GM12878 (cell line): ENCODE results near the gene ACKR2. TPM values are rescaled to one million over a fixed set of nuclear protein-coding genes. Genes with fewer than 3 reads are reported as not detected.
"Not testable (repeated sequence)": the region's sequence is repeated elsewhere in the genome, so short reads cannot be mapped to it uniquely, and the experiment has no call there.

Experiments used
- ATAC-seq: fragments of 200-7000 bp; cut with Tn5 transposase; 3 replicates; pipeline ENCODE4 v1.9.1; 2020; ENCODE audit warnings: mild to moderate bottlenecking, moderate library complexity
- BruUV-seq: library from RNA; stranded (reverse); fragments of 400-500 nt; replicated peaks from 2 replicates; lab custom pipeline; 2021; lab: Mats Ljungman, UMichigan
- CTCF ChIA-PET: fragments of 300-600 bp; sonication (Branson Sonifier 250); formaldehyde crosslinking; extraction: SDS; loops from one replicate; lab custom pipeline; 2021; ENCODE audit warnings: inconsistent platforms; lab: Yijun Ruan, JAX
- POLR2A ChIA-PET: fragments of 350-600 bp; formaldehyde crosslinking; extraction: SDS; loops from one replicate; lab custom pipeline; 2021; ENCODE audit warnings: inconsistent platforms; lab: Charles Lee
- RAD21 ChIA-PET: fragments of 300-600 bp; sonication (Branson Sonifier 250); formaldehyde crosslinking; loops from one replicate; lab custom pipeline; 2023; ENCODE audit warnings: antibody characterized with exemption; ENCODE audit not compliant: unreplicated experiment; lab: Charles Lee
- SMC1A ChIA-PET: fragments of 300-600 bp; sonication (Branson Sonifier 250); formaldehyde crosslinking; loops from one replicate; lab custom pipeline; 2023; ENCODE audit not compliant: unreplicated experiment, uncharacterized antibody; lab: Charles Lee
- DNase-seq: peaks from one replicate; pipeline ENCODE4 v3.0.0-alpha.2; 2011; ENCODE audit warnings: low read depth, low spot score
- FAIRE-seq: peaks from 3 replicates; lab custom pipeline; 2011; peaks lifted over from hg19 to GRCh38; lab: Jason Lieb, UNC
- H2AFZ ChIP-seq: 2 replicates; pipeline ENCODE4 v1.6.0; 2011; ENCODE audit warnings: low read depth, low read length, control low read depth; ENCODE audit not compliant: control insufficient read depth
- H3K27ac ChIP-seq: 2 replicates; pipeline ENCODE4 v1.5.1; 2011; ENCODE audit warnings: control low read depth; ENCODE audit not compliant: control insufficient read depth, insufficient read depth
- H3K27me3 ChIP-seq, 2 experiments: replicated peaks in 1 of 2; 2 replicates each; pipeline versions ENCODE4 v1.6.0 to v1.6.1; 2011; ENCODE audit warnings: low read length in 1 of 2; ENCODE audit not compliant: control insufficient read depth in 2 of 2, insufficient read depth in 2 of 2
- H3K36me3 ChIP-seq, 2 experiments: 2 replicates each; pipeline ENCODE4 v1.5.1; 2011; ENCODE audit warnings: low read length in 1 of 2; ENCODE audit not compliant: control insufficient read depth in 2 of 2, insufficient read depth in 2 of 2
- H3K4me1 ChIP-seq: 2 replicates; pipeline ENCODE4 v1.6.1; 2011; ENCODE audit warnings: mild to moderate bottlenecking, low read length, moderate library complexity, mixed read lengths; ENCODE audit not compliant: control insufficient read depth, insufficient read depth
- H3K4me2 ChIP-seq: 2 replicates; pipeline ENCODE4 v1.6.0; 2011; ENCODE audit warnings: control low read depth; ENCODE audit not compliant: control insufficient read depth, insufficient read depth
- H3K4me3 ChIP-seq: fragments of 200-600 bp; sonication (generic); 2 replicates; pipeline ENCODE4 v1.5.1; 2016
- H3K79me2 ChIP-seq: 2 replicates; pipeline ENCODE4 v1.6.0; 2011; ENCODE audit warnings: low read length; ENCODE audit not compliant: control insufficient read depth, insufficient read depth
- H3K9ac ChIP-seq: 2 replicates; pipeline ENCODE4 v1.8.0; 2011; ENCODE audit warnings: low read length, control low read depth, mixed read lengths; ENCODE audit not compliant: control insufficient read depth, insufficient read depth
- H3K9me3 ChIP-seq: replicated peaks from 3 replicates; pipeline ENCODE4 v1.5.1; 2011; ENCODE audit warnings: mild to moderate bottlenecking, low read length; ENCODE audit not compliant: control insufficient read depth, insufficient read depth
- H4K20me1 ChIP-seq: 2 replicates; pipeline ENCODE4 v1.6.0; 2011; ENCODE audit not compliant: control insufficient read depth, insufficient read depth
- RUNX3 ChIP-seq: IDR thresholded peaks from 2 replicates; pipeline ENCODE4 v1.6.1; 2012; ENCODE audit warnings: low read length, inconsistent platforms
- SPI1 ChIP-seq: IDR thresholded peaks from 2 replicates; pipeline ENCODE4 v1.6.1; 2011; ENCODE audit warnings: low read depth, mild to moderate bottlenecking, low read length, moderate library complexity, borderline replicate concordance; ENCODE audit not compliant: insufficient read depth
- WGBS: methylation state at CpG from one replicate; pipeline ENCODE4 v1.1.6; 2016; ENCODE audit warnings: low lambda C conversion rate; ENCODE audit not compliant: insufficient replicate concordance, insufficient coverage; ENCODE audit errors: missing lambda C conversion rate; 5-methylcytosine and 5-hydroxymethylcytosine counted together
- in situ Hi-C: fragments of 300-500 bp; cut with MboI; formaldehyde crosslinking; loops from 9 replicates; pipeline ENCODE4 v1.14.3; 2018; ENCODE audit warnings: mixed read lengths
- intact Hi-C: fragments of 100-400 bp; cut with micrococcal nuclease; formaldehyde crosslinking; loops from one replicate; pipeline ENCODE4 v1.14.2; 2022; ENCODE audit not compliant: unreplicated experiment
- polyA plus RNA-seq, 11 experiments: library from polyadenylated mRNA; depleted of rRNA in 4 of 11; unstranded in 6 of 11; stranded (reverse) in 5 of 11; fragments of >200 nt; fragmentation: Nextera tagmentation in 4 of 11; fragmentation: Illumina TruSeq in 1 of 11; extraction: Ambion mirVana in 4 of 11; extraction: Trizol in 1 of 11; gene quantifications; 1 replicate in 1 of 11; 2 replicates in 10 of 11; pipeline versions ENCODE4 v1.2.1 to v1.2.3, GENCODE V29; 2011 to 2016; ENCODE audit warnings: inconsistent platforms in 2 of 11, missing spikeins in 2 of 11, low read depth in 1 of 11
- total RNA-seq, 4 experiments: library from RNA; depleted of rRNA in 3 of 4; stranded (reverse); fragments of >200 nt in 3 of 4; fragmentation: Illumina TruSeq in 1 of 4; extraction: Trizol in 1 of 4; gene quantifications; 2 replicates each; pipeline versions ENCODE4 v1.2.1 to v1.2.3, GENCODE V29; 2013 to 2021
- TF ChIP-seq, protein P1 (sequence below): fragments of 450-650 bp; IDR thresholded peaks from 2 replicates; pipeline ENCODE4 v1.6.1; 2017; ENCODE audit warnings: mild to moderate bottlenecking, moderate library complexity

The ACKR2 gene
- total and polyA plus RNA-seq, 10 of the 15 experiments (the other 5 are each of a cell fraction or from before 2014, with no cell fraction given) = 0.05 to 0.91 (median 0.23) TPM; not detected in 2

DNA sequence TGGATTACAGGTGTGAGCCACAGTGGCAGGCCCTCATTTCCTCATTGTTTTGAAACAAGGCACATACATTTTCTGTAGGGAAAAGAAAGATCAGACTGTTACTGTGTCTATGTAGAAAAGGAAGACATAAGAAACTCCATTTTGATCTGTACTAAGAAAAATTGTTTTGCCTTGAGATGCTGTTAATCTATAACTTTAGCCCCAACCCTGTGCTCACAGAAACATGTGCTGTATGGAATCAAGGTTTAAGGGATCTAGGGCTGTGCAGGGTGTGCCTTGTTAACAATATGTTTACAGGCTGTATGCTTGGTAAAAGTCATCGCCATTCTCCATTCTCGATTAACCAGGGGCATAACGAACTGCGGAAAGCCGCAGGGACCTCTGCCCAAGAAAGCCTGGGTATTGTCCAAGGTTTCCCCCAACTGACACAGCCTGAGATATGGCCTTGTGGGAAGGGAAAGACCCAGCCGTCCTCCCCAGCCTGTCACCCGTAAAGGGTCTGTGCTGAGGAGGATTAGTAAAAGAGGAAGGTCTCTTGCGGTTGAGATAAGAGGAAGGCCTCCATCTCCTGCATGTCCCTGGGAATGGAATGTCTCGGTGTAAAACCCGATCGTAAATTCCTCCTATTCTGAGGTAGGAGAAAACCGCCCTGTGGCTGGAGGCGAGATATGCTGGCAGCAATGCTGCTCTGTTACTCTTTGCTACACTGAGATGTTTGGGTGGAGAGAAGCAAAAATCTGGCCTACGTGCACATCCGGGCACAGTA is 2.1 kb downstream of the ACKR2 start:
- H3K4me2 ChIP-seq, POLR2A ChIA-PET, H3K9me3 ChIP-seq, RAD21 ChIA-PET, H3K27me3 ChIP-seq, H3K36me3 ChIP-seq, SMC1A ChIA-PET, H2AFZ ChIP-seq, H3K27ac ChIP-seq, FAIRE-seq, H3K79me2 ChIP-seq, H3K4me3 ChIP-seq, H4K20me1 ChIP-seq, intact Hi-C loops, ATAC-seq, H3K9ac ChIP-seq, H3K4me1 ChIP-seq, CTCF ChIA-PET, BruUV-seq, DNase-seq, in situ Hi-C loops: not testable (repeated sequence)
- 43% methylated on average over 15 of the region's 15 CpGs for WGBS
- 0 out of 2 replicates have a peak, but pooled peaks have one; percentile 6 for TF ChIP-seq RUNX3
- TF ChIP-seq, protein P1, sequence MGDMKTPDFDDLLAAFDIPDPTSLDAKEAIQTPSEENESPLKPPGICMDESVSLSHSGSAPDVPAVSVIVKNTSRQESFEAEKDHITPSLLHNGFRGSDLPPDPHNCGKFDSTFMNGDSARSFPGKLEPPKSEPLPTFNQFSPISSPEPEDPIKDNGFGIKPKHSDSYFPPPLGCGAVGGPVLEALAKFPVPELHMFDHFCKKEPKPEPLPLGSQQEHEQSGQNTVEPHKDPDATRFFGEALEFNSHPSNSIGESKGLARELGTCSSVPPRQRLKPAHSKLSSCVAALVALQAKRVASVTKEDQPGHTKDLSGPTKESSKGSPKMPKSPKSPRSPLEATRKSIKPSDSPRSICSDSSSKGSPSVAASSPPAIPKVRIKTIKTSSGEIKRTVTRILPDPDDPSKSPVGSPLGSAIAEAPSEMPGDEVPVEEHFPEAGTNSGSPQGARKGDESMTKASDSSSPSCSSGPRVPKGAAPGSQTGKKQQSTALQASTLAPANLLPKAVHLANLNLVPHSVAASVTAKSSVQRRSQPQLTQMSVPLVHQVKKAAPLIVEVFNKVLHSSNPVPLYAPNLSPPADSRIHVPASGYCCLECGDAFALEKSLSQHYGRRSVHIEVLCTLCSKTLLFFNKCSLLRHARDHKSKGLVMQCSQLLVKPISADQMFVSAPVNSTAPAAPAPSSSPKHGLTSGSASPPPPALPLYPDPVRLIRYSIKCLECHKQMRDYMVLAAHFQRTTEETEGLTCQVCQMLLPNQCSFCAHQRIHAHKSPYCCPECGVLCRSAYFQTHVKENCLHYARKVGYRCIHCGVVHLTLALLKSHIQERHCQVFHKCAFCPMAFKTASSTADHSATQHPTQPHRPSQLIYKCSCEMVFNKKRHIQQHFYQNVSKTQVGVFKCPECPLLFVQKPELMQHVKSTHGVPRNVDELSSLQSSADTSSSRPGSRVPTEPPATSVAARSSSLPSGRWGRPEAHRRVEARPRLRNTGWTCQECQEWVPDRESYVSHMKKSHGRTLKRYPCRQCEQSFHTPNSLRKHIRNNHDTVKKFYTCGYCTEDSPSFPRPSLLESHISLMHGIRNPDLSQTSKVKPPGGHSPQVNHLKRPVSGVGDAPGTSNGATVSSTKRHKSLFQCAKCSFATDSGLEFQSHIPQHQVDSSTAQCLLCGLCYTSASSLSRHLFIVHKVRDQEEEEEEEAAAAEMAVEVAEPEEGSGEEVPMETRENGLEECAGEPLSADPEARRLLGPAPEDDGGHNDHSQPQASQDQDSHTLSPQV = 0 out of 2 replicates have a peak, but pooled peaks have one; percentile 34
- TF ChIP-seq SPI1 = peak; percentile 16; the same call in 1 of the 2 replicates
